IMR-90 (cell line): ENCODE data around the gene PJA1.

ENCODE experiments used
- CTCF ChIP-seq: conservative IDR thresholded peaks from 2 replicates; pipeline ENCODE4 v1.5.1; 2012; ENCODE audit warnings: mild to moderate bottlenecking, low read depth, low read length, improper control_type of control experiment
- POLR2A ChIP-seq: IDR thresholded peaks from 2 replicates; pipeline ENCODE4 v1.6.1; 2012; ENCODE audit warnings: mild to moderate bottlenecking, low read depth, low read length
- RCOR1 ChIP-seq: IDR thresholded peaks from 2 replicates; pipeline ENCODE4 v1.6.1; 2012; ENCODE audit warnings: mild to moderate bottlenecking, low read length, improper control_type of control experiment; ENCODE audit not compliant: insufficient replicate concordance
- RFX5 ChIP-seq: IDR thresholded peaks from 2 replicates; pipeline ENCODE4 v1.8.0; 2012; ENCODE audit warnings: low read depth, mild to moderate bottlenecking, low read length, moderate library complexity
- SMC3 ChIP-seq: fragments of 150-350 bp; IDR thresholded peaks from 2 replicates; pipeline ENCODE4 v1.6.1; 2016; ENCODE audit warnings: low read depth, mild to moderate bottlenecking, antibody characterized with exemption, low read length, moderate library complexity

GRCh38 chrX:69185141-69185540 lies 19.9 kb upstream of the PJA1 start:
- no peak for TF ChIP-seq CTCF
- no peak for TF ChIP-seq POLR2A
- no peak for TF ChIP-seq SMC3
- TF ChIP-seq RCOR1 = no peak
- TF ChIP-seq RFX5 = no peak
